HG03432 (cell line): ENCODE results near the gene CIBAR2.

Experiments used
- ATAC-seq: cut with Tn5 transposase; IDR thresholded peaks from one replicate; pipeline ENCODE4 v1.9.1; 2021; ENCODE audit warnings: mild to moderate bottlenecking, moderate library complexity; ENCODE audit not compliant: unreplicated experiment

Gene CIBAR2

DNA sequence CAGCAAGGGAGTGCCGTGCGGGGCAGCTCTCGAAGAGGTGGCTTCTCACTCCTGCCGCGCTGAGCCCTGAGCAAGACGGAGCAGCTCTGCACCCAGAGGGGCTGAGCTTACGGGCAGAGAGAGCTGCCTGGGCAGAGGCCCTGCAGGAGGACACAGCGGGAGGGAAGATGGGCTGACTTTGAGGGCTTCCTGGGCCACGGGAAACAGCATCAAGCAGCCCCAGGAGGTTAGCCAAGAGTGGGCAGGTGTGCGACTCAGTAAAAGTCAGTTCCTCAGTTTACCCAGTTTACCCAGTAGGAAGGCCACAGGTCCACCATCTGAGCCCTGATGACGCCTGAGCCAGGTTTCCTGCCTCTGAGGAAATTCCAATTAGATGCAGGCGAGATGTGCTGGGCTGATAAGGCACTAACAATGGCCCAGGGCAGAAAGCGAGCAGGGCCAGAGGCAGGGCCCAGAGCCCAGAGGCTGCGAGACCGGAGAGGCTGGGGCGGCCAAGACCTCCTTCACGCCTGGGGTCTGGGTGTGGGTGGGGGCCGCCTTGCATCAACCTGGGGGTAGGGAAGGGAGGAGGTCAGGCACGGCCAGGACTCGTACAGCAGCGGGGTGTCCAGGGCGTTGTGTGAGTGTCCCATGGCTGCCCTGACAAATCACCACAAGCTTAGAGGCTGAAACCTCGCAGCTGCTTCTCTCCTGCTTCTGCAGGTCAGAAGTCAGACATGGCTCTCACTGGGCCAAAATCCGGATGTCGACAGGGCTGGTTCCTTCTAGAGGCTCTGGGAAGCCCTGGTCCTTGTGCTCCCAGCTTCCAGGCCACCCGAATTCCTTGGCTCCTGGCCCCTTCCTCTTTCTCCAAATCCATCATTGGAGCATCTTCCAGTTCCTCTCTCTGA, 32.0 kb upstream of the CIBAR2 start:
- ATAC-seq = no peak

DNA sequence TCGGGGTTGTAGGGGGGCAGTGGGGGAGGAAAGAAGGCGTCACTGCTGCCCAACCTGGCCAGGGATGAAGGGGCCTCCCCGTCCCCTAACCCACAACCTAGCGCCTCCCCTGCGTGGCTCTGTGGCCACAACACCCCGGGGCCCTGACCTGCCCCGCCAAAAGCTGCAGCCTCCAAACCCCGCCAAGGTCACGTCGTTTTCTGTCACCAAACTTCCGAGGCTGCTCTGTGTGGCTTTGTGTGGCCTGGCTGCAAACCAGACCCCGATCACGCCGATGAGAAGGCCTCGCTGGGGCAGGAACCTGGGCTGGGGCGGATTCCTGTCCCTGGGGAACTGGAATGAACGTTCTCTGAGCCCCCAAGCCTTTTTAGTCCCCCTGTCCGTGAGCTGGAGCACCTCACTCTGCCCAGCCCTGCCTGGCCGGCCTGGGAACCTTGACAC, 30.5 kb upstream of the CIBAR2 start:
- ATAC-seq = no peak

DNA sequence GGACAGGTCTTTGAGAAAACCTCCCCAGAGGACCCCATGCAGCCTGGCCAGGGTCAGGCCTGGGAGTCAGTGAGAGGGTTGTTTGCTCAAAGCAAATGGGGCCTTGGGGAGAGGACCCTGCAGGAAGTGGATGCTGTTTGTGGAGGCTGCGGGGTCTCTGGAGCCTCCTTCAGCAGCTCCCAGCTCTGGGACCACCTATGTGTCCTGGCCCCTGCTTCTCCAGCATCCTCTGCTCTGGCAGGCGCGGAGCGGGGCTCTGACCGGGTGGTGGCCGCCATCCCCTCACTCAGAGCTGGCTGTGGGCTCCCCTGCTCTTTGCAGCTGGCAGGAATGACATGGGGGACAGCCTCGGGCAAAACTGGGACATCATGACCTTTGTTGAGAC, 29.8 kb upstream of the CIBAR2 start:
- no peak for ATAC-seq

DNA sequence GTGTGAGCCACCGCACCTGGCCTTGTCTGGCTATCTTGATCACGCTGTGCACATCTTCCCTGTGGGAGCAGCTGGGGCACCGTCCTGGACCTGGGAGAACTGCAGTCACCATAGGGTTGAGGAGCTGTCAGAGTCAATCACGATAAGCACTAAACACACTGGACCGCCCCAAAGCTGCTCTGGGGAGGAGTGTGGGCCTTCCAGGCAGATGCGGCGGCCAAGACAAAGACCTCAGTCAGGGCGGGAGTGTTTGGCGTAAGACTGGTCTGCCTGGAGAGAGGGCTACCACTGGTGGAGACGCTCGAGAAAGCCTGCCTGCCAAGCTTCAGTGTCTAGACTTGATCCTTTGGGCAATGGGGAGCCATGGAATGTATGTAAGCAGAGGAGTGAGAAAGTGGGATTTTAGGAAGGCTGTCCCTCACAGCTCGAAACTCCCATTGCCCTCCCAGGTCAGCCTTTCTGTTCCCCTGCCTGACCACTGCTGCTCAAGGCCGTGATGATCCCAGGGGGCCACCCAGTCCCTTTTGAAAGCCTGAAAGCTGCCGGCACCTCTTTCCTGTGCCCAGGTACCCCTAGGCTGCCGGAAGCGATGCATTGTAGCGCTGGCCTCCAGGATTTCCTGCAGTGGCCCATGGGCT, 29.3 kb upstream of the CIBAR2 start:
- ATAC-seq = no peak

DNA sequence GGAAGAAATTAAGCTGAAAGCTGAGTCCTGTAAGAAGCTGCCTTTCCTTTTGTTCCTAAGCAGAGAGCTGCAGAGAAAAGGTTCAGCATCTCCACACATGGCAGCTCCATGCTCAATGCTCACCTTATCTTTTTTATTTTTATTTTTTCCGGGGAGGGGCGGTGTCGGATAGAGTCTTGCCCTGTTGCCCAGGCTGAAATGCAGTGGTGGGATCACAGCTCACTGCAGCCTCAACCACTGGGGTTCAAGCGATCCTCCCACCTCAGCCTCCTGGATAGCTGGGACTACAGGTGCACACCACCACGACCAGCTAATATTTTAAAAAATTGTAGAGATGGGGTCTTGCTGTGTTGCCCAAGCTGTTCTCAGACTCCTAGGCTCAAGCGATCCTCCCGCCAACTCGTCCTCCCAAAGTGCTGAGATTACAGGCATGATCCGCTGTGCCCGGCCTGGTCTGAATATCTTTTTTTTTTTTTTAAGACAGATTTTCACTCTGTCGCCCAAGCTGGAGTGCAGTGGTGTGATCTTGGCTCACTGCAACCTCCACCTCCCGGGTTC, 28.3 kb upstream of the CIBAR2 start:
- no peak for ATAC-seq

DNA sequence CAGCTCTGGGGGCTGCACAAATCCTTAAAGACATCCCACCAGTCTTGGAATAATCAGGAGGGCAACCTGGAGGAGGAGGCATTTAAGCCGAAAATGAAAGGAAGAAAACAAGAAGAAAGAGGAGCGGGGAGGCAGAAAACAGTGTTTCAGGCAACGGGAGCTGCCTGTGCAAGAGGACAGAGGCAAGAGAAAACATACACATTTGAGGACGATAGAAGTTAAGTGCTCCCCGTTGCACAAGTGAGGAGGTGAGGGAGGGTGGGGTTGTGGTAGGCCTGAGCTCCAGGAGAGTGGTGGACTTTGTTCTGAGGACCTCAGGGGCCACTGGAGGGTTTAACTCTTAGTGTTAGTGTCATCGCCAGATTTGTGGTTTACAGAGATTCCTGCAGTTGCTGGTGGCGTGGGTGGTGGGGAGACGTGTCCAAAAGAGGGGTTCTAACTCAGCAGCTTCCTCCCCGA, 27.6 kb upstream of the CIBAR2 start:
- no peak for ATAC-seq

DNA sequence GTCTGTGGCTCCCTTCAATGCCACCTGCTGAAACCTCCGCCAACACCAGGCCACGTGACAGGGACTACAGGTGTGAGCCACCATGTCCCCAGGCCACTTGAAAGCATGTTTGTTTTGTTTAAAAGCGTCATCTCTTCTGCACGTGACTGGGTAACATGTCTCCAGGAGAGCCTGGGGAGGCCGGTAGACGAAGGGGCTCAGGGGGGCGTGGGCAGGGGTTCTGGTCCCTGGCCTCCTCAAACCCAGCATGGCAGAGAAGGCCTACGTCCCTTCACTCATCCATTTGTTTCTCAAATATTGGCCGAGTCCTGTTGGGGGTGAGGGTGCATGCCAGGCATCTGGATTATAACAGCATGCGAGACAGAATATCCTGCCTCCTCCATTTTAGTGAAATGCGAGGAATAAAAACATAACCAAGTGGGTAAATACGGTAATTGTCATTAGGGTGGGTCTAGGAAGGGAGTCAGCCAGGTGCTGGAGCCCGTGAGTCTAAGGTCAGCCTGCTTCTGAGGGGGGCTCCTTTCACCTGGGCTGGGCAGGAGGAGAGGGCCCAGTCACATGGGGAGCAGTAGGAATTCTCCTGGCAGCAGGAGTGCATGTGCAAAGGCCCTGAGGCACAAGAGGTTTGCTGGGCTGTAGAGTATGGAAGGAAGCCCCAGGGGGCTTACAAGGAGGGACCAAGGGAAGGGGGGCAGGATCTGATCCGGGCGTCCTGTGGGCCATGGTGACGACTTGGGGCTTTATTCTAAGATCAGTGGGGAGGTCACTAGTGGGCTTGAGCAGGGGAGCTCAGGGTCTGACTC, 26.8 kb upstream of the CIBAR2 start:
- ATAC-seq = no peak

DNA sequence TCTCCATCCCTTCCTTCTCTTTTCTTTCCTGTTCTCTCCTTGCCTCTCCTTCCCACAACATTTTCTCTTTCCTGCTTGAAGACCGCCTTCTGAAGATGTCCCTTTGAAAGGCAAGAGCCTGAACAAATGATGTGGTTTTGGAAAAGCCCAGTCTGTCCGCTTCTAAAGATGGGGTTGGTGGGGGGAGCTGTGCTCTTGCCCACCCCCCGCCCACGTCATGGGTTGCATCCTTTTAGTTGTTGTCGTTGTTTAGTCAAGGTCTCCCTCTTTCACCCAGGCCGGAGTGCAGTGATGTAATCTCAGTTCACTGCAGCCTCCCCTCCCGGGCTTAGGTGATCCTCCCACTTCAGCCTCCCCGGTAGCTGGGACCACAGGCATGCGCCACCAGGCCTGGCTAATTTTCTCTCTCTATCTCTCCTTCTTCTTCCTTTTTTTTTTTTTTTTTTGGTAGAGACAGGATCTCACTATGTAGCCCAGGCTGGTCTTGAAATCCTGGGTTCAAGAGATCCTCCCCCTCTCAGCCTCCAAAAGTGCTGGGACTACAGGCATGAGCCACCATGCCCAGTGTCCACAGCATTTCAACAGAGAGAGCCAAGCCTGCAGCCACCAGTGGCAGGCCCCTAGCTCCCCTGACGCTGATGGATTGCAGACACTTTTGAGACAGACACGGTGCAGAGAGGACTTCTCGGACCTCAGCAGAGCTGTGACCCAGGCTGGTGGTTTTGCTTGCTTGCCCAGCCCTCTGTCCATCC, 26.0 kb upstream of the CIBAR2 start:
- ATAC-seq = no peak

DNA sequence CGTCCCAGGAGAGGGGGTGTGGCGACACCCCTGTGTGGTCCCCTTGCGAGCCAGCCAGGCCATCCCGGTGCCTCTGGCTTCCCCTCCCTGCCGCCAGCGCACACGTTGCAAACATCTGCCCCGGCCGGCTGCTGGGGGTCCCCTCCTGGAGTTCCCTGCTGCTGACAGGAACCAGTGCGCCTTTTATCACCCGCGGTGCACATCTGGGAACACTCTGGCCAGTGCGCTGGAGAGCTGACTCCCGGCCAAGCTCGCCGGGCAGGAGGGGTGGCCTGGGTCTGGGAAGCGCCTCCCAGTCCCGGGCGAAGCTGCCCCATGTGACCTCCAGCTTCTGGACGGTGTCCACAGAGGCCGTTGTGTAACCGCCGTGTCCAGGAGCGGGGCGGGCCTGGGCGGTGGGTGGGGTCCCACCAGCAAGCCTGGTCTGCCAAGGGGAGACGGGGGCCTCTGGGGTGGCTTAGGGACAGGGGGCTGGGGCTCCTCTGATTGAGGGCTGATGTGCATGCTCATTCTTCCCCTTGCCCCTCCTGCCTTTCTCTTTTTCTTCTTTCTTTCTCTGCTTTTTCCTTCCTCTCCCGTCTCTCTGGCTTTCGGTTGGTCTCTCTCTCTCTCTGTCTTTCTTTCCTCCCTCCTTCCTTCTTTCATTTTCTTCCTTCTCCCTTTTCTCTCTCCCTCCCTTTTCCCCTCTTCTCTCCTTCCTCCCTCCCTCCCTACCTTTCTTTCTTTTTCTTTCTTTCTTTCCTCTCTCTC, 25.2 kb upstream of the CIBAR2 start:
- ATAC-seq = no peak

DNA sequence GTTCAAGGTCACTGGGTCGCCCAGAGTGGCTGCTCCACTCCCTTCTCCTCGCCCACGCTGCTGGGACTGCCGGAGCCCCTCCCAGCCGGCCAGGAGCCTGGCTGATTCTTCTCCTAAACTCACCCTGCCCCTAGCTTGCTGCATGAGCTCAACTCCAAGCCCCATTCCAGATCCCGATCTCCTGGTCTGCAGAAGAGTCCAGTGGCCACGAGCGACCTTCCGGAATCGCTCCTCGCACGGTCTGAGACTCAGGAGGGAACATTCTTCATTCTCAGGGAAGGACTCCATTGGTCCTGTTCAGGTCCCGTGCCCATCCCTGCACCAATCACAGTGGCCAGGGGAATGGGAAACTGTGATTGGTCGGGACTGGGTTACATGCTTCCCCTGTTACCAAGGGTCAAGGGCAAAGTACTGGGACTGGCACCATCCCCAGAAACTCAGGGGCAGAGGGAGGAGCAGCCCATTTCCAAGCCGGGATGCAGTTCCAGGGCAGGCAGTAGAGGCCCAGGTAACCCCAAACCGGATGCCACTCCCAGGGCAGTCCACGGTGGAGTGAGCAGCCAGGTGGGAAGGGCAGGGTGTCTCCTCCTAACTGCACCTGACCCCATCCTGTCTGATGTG, 24.5 kb upstream of the CIBAR2 start:
- ATAC-seq = no peak

DNA sequence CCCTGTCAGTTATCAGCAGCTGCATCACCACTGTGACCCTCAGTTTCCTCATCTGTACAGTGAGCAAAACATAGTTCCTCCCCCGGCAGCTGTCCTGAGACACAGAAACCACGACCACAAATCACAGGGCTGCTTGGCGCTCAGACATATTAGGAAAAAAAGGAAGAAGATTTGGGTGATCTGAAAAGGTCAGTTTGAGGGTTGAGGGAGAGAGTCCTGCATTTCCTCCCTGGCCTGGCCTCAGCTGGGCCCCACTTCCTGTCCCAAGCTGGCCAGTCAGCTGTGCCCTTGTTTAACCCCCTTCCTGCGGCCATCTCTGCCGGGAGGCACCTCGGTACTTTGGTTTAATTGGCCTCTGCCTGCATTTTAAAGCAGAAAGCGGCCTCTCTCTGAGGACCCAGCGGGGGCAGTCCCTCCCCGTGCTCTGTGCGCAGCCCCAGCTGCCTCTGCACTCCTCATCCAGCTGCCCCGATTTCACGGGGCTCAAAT, 24.0 kb upstream of the CIBAR2 start:
- ATAC-seq = no peak

DNA sequence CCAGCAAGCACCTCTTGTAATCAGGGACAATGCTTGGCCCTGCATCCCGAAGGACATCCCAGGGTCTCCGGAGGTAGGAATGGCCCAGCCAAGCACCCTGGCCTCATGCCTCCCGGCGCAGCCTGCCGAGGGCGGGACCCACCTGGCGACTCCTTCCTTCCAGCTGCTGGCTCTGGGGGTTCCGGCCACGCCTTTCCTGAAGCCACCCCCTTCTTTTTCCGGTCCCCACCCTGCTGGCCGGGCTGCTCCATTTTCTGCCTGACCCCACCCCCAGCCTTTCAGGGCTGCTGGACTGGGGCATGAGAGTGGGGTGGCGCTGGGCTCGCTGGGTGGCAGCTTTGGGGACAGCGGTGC, 22.5 kb upstream of the CIBAR2 start:
- no peak for ATAC-seq

DNA sequence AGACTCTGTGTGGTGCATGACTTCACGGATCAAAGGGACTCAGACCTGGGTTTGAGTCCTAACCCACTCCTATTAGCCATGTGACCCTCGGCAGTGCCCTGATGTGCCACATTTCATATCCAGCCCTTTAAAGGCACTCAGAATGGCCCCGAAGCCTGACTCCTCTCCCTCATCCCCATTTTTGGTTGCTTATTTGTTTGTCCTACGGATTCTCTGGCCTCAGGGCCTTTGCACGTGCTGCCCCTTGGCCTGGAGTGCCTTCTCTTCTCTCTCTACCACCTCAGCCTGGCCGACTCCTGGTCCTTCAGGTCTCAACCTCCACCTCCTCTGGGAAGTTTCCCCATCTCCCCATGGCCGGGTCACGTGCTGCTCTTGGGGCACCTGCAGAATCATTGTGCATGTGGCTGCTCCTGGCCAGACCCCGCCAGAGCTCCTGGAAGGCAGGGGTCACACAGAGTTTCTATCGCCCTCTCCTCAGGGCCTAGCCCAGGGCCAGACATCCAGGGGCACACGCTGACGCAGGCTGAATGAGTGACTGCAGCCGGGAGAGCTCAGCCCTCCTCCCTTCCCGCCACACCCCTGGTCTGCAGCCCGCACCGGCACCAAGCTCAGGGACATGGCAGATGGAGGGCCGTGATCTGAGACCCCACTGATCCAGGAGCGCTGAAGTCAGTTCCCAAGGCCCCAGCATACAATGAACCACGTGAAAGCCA, 22.0 kb upstream of the CIBAR2 start:
- no peak for ATAC-seq

DNA sequence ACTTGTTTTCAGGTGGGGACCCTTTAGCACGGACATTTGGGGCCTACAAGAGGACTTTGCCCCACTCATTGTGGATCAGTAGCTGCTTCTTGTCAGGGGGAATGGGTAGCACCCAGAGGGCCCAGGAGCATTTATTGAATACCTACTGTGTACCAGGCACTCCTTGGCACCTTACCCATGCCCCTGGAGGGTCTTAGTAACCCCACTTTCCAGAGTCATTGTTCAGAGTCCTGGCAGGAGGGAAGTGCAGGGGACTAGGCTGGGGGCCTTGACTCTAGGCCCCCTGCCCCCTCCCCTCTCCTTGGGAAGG, 21.0 kb upstream of the CIBAR2 start:
- ATAC-seq = no peak

DNA sequence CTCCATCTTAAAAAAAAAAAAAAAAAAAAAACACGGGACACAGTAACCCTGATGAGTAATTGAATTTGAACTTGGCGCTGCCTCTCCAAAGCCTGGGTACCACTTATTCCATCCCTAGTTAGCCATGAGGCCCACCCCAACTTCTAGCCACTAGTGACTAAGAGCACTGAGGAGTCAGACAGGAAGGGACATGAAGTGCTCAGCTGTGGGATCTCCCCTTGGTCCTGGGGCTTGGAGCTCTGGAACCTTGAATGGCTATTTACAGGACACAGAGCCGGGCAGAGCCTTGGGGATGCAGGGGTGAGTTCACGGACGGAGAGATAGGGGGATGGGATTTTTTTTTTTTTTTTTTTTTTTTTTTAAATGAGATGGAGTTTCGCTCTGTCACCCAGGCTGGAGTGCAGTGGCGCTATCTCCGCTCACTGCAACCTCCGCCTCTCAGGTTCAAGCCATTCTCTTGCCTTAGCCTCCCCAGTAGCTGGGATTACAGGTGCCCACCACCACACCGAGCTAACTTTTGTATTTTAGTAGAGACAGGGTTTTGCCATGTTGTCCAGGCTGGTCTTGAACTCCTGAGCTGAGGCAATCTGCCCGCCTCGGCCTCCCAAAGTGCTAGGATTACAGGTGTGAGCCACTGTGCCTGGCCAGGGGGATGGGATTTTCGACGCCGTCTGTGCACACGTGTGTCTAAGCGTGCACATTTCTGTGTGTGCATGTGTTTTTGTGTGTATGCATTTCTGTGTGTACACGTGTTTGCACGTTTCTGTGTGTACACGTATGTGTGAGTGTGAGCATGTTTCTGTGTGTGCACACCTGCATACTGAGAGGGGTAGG, 20.4 kb upstream of the CIBAR2 start:
- no peak for ATAC-seq

DNA sequence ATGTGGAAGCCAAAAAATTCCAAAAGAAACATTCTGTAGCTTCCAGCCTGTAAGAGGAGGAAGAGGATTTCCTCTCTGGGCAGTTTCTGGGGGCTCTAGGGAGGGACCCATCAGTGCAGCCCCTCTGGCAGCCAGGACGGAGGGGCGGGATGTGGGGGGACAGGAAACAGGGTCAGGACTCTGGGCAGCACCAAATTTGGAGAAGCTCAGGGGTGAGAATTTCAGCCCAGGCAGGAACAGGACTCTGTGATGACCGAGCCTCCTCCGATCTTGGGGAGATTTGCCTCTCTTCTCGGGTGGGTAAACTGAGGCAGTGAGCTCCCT, 18.4 kb upstream of the CIBAR2 start:
- ATAC-seq = no peak

DNA sequence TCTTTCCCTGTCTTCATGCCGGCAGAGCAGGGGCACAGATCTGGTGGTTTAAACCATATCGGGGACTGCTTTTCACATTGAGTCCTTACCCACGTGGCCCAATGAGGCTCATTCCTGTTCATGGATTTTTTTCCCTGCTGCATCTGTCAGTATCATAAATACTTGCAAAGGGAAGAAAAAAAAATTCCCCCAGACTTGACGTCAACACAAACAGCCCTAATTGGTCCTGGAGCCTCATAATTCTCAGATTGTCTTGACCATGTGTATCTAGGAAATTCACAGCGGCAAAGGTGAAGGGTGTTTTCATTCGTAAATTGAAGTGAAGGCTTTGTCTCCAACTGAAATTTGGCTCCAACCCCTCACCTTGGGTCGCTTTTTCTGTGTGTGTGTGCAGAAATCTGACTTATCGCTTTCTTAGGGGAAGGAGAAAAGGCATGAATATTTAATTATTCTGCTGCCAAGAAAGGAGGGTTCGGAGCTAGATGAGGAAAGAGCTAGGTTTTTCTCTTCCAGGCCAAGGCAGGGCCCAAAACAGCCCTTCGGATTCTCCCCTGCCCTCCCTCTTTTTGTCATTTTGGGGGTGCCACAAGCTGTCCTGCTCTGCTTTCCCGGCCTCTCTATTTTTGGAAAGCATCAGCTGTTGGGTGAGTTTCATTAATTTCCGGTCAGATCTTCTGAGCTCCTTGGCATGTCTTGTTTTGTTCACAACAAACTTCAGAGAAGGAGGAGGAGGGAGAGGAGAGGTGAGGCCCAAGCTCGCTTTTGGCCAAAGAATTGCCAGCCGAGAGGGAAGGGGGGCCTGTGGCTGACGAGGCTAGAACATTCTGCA, 17.8 kb upstream of the CIBAR2 start:
- no peak for ATAC-seq
